HG03565 (cell line): ENCODE results near the gene RRP1B.
"Not testable (repeated sequence)": the region's sequence is repeated elsewhere in the genome, so short reads cannot be mapped to it uniquely, and the experiment has no call there.

Experiments
- ATAC-seq: cut with Tn5 transposase; IDR thresholded peaks from one replicate; pipeline ENCODE4 v1.9.1; 2021; ENCODE audit warnings: mild to moderate bottlenecking, moderate library complexity; ENCODE audit not compliant: unreplicated experiment

RRP1B gene

DNA sequence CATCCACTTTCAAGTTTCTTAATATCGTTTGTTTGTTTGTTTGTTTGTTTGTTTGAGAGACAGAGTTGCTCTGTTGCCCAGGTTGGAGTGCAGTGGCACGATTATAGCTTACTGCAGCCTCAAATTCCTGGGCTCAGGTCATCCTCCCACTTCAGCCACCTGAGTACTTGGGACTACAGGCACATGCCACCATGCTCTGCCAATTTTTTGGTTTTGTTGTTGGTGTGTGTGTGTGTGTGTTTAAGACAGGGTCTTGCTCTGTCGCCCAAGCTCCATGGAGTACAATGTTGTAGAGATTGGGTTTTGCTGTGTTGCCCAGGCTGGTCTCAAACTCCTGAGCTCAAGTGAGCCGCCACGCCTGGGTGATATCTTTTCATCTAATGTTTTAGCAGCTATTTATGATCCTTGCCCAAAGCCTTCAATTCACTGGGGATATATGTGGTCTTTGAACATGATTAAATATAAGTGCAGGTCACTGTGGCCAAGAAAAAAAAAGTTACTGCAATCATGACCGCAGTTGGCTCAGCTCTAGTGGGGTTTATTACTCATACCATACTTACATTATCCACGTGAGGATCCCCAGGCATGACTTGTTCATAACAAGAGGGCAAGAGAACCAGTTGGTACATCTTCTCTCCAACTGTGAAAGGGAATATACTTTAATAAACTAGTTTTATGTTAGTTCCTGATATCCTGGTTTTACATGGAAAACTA lies 8.0 kb downstream of the RRP1B start:
- ATAC-seq, result no peak

DNA sequence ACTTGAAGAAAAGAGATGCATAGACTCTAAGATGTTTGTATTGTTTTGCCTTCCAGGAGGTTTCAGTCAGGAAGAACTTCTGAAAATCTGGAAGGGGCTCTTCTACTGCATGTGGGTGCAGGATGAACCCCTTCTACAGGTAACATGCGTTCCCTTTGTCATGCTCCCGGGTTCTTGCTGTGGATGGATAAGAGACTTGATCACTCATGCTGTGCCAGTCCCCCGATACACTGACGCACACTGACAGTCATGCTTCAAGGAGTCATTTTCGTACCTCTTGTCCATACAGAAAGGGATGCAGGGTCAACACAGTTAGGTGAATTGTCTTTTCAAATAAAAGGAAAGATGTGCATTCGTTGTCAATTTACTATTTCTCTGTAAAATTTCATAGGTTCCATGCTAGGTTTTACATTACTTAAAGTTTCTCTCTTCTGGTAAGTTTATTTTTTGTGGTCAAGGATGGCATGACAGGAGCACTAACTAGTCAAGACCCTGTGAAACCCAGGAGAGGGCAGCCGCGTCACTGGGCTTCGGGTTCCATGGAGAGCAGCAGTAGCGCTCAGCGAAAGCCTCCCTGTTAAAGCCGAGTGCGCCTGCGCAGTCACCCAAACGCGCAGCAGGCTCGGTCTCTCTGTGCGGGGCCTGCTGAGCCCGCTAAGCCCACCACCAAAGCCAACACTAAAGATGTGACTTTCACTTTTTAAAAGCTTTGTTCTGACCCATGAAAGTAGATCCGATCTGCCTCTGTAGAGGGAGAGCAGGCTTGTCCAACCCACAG lies 10.7 kb downstream of the RRP1B start:
- no peak for ATAC-seq

GRCh38 chr21:43675871-43676270 lies 16.5 kb downstream of the RRP1B start:
- ATAC-seq, result no peak

- ATAC-seq, result no peak
Measured at GRCh38 chr21:43676391-43676790, 17.0 kb downstream of the RRP1B start.

- no peak for ATAC-seq
Measured at GRCh38 chr21:43679951-43680350, 20.6 kb downstream of the RRP1B start.

GRCh38 chr21:43680421-43680820 lies 21.1 kb downstream of the RRP1B start:
- ATAC-seq, result not testable (repeated sequence)

DNA sequence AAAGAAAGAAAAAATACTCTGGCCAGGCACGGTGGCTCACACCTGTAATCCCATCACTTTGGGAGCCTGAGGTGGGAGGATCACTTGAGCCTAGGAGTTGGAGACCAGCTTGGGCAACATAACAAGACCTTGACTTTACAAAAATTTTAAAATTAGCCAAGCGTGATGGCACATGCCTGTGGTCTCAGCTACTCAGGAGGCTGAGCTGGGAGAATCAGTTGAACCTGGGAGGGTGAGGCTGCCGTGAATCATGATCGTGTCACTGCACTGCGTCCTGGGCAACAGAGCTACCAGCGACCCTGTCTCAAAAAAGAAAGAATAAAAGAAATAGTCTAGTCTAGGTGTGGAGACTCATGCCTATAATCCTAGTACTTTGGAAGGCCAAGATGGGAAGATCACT lies 22.3 kb downstream of the RRP1B start:
- no peak for ATAC-seq

DNA sequence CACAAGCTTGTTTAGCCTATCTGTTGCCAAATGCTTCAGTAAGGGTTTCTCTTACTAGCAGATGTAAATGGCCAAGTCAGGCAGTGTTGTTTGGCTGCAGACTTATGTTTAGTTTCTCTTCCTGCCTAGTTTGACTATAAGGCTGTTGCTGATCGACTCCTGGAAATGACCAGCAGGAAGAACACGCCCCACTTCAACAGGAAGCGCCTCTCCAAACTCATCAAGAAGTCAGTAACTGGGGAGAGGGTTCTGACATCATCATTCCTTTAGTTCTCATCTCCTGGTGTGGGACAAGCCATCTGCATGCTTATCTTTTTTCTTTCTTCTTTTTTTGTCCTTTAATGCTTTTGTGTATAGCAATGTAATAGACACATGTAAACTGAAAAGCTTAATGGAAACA lies 25.1 kb downstream of the RRP1B start:
- no peak for ATAC-seq

DNA sequence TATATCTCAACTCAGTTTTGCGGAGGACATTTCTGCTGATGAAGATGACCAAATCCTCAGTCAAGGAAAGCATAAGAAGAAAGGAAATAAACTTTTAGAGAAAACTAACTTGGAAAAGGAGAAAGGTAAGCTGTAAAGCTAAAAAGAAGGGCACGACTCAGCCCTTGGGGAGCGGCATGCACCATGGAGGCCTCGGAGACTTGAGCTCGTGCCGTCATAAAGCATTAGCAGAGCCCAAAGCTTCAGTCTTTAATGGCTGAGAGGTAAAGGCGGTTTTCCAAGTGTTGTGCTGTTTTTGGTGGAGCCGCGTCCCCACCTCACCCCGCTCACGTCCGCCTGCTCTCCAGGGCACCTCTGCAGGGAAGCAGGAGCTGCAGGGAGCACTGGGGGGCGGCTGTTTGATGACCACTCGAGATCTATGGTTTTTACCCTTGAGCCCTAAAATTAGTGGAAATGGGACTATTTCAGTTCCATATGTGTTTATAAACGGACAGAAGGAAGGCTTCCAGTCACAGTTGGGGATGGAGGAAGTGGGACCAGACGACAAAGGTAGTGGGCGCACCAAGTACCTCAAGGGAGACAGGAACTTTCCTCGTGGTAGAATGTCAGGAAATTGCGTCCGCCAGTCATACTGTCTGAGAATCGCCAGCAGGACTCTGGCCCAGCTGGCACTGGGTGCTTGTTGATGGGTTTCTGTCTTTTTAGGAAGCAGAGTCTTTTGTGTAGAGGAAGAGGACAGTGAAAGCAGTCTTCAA lies 27.6 kb downstream of the RRP1B start:
- ATAC-seq, result no peak

- no peak for ATAC-seq
Measured at GRCh38 chr21:43687566-43688399, 28.4 kb downstream of the RRP1B start.

DNA sequence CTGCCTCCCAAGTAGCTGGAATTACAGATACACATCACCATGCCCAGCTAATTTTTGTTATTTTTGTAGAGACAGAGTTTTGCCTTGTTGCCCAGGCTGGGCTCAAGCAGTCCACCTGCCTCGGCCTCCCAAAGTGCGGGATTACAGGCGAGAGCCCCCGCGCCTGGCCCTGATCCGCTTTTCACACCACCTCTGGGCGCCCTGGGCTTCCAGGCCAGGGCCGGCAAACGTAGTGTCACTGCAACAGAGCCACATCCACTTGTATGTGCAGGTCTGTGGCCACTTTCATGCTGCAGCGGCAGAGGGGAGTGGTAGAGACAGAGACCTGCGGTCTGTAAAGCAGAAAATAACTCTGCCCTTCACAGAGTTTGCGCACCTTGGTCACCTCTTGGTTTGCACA lies 29.5 kb downstream of the RRP1B start:
- ATAC-seq, result no peak

- no peak for ATAC-seq
Measured at GRCh38 chr21:43689556-43690337, 30.4 kb downstream of the RRP1B start.

- ATAC-seq, result no peak
Measured at GRCh38 chr21:43690346-43690745, 31.0 kb downstream of the RRP1B start.

GRCh38 chr21:43691086-43691795 lies 31.9 kb downstream of the RRP1B start:
- ATAC-seq, result no peak

GRCh38 chr21:43691801-43692200 lies 32.4 kb downstream of the RRP1B start:
- no peak for ATAC-seq

GRCh38 chr21:43692949-43693348 lies 33.6 kb downstream of the RRP1B start:
- ATAC-seq, result no peak

GRCh38 chr21:43693981-43694380 lies 34.6 kb downstream of the RRP1B start:
- ATAC-seq, result no peak

DNA sequence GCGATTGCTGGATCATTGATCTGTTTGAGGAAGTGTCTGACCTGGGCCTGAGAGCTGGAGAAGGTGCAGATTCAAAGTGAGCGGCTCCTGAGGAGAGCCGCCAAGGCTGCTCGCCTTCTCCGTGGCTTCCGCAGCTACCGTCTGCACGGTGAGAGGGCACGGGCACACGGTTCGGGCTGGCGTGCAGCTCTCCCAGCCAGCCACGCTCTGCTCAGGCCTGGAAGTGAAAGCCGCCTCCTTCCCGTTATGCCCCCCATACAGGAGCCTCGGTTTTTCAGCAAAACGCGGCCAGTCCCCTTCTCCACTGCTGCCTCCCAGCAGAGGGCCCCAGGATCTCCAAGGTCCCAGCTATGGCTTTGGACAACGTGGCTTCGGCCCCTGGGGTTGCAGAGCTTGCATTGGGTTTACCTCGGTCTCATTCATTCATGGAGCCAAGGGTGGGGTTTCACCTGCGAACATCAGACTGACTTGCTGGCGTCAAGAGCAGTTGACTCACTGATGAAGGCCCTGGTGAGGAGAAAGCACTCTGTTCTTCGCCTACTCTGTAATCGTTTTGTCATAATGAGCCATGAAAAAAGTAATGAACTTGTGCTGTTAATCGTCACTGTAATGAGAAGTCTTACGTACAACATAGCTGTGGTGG lies 35.2 kb downstream of the RRP1B start:
- no peak for ATAC-seq

DNA sequence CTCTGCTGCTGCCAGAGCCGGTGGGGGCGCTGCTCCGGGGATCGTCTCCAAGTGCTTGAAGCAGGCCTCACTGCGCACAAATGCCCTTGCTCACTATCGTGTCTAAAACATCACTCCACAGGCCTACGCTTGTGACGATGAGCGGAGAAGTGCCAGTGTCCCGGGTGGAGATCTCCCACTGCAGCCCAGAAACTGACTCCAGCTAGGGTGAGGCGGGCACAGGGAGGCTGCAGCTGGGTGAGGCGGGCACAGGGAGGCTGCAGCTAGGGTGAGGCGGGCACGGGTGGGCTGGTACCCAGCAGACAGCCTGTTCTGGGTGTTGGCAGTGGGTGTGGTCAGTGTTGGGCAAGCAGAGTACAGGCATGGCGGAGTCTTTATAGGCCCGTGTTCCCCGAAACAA lies 36.9 kb downstream of the RRP1B start:
- ATAC-seq, result no peak
